Mucosa of rectum (tissue), 2 donors: Measurements from ENCODE around the gene ADORA1.

Experiments used
- H3K27ac ChIP-seq, 2 donors: one replicate each; pipeline ENCODE4 v1.7.0; 2013; ENCODE audit warnings: inconsistent platforms in 2 of 2, low read depth in 2 of 2, low read length in 2 of 2
- H3K27me3 ChIP-seq, 2 donors: one replicate each; pipeline ENCODE4 v1.7.0; 2013; ENCODE audit warnings: low read length in 2 of 2; ENCODE audit not compliant: control insufficient read depth in 2 of 2, insufficient read depth in 2 of 2
- H3K36me3 ChIP-seq, 2 donors: one replicate each; pipeline ENCODE4 v1.7.0; 2013; ENCODE audit warnings: low read length in 2 of 2; ENCODE audit not compliant: control insufficient read depth in 2 of 2, insufficient read depth in 2 of 2
- H3K4me1 ChIP-seq, 2 donors: one replicate each; pipeline ENCODE4 v1.7.0; 2013; ENCODE audit warnings: low read length in 2 of 2, mild to moderate bottlenecking in 1 of 2; ENCODE audit not compliant: control insufficient read depth in 2 of 2, insufficient read depth in 2 of 2
- H3K4me3 ChIP-seq, 2 donors: one replicate each; pipeline ENCODE4 v1.7.0; 2013; ENCODE audit warnings: low read length in 2 of 2
- H3K9ac ChIP-seq, 2 donors: one replicate each; pipeline ENCODE4 v1.7.0; 2013; ENCODE audit warnings: low read length in 2 of 2, low read depth in 1 of 2, mild to moderate bottlenecking in 1 of 2
- H3K9me3 ChIP-seq, 2 donors: one replicate each; pipeline ENCODE4 v1.7.0; 2013; ENCODE audit warnings: low read length in 2 of 2; ENCODE audit not compliant: control insufficient read depth in 2 of 2
- donor health status: healthy.
- donor health status: Normal muscosa, but diverticular disease.

Gene ADORA1

DNA sequence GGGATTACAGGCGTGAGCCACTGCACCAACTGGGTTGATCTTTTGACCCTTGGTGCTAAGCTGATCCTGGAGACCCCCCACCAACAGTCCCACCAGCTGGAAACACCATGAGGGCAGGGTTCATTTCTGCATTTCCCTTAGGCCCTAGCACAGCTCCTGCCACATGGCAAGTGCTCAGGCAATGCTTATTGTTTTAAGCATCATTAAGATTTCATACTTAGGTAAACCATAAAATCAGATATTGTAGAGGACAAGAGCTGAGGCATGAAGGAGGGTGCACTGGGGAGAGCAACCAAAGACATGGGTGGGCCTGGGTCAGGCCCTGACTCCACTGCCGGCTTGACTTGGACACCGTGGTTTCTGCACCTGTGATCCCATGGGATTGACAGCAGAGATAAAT, 84.3 kb downstream of the ADORA1 start:
- Histone ChIP-seq H3K27ac (no peak overlapping the region), H3K36me3 (no peaks in the 10 kb centered on the region), H3K9me3 (no peaks in the 10 kb centered on the region), H3K4me3 (no peak overlapping the region), H3K9ac (no peak overlapping the region), H3K27me3 (peaks cover 0 to 10% of the 10 kb centered on the region in 2 donors), H3K4me1 (no peaks in the 10 kb centered on the region)

DNA sequence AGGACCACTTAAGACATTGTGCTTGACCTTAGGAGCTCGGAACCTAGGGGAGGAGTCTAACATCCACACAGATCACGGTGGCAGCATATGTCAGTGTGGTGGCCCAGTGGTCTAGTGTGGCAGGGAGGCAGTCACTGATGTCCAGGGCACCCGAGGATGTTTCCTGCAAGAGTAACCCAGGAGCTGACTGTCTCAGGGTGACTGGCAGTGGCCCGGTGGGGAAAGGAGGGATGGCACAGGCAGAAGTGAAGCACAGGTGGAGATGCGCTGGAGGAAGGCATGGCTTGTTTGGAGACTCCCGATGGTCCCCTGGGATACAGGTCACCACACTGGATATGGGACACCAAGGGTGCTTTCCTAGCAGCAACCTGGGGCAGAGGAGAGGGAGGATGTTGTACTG, 85.6 kb downstream of the ADORA1 start:
- H3K4me1 ChIP-seq, result no peaks in the 10 kb centered on the region

DNA sequence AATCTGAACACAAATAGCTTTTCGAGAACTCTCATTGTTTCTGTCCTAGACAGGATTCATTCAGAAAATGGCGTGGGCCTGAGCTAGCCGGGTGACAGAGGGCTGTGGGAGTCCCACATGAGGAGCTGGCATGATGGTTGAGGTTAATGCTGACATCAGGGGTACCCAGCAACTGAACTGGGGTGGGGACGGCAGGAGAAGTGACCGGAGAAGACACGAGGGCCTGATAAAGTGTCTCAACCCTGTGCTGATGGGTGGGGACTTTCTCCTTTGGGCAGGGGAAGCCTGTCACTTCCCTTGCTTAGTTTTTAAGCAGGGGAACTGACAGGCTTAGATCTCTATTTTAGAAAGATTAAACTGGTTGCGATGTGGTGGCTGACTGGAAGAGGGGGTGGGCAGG, 87.3 kb downstream of the ADORA1 start:
- Histone ChIP-seq H3K36me3 (no peaks in the 10 kb centered on the region), H3K4me1 (no peaks in the 10 kb centered on the region), H3K27me3 (peaks cover 0 to 11% of the 10 kb centered on the region in 2 donors), H3K4me3 (no peak overlapping the region), H3K27ac (no peak overlapping the region), H3K9me3 (no peaks in the 10 kb centered on the region), H3K9ac (no peak overlapping the region)

More for the DNA sequence above, 85.6 kb downstream of the ADORA1 start:
- no peaks in the 10 kb centered on the region for H3K9me3 ChIP-seq
- no peak overlapping the region for H3K27ac ChIP-seq
- peaks cover 0 to 11% of the 10 kb centered on the region in 2 donors for H3K27me3 ChIP-seq
- no peak overlapping the region for H3K4me3 ChIP-seq
- no peak overlapping the region for H3K9ac ChIP-seq
- H3K36me3 ChIP-seq, result no peaks in the 10 kb centered on the region

DNA sequence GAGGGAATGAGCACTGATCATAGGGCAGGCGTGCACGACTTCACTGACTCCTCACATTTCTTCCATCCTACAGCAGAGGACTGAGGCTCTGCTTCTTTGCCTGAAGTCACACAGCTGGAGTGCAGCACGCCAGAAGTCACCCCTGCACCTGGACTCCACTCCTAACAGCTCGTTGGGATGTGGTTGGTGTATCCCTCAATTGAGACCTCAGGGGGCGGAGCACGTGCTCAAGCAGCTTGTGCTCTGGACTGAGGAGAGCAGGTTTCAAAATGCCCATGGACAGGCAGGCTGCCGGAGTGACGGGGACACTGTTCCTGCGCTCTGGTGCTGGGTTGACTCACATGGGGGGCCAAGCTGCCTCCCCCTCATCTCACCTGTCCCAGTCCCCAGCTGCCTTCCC, 88.0 kb downstream of the ADORA1 start:
- H3K9me3 ChIP-seq, result no peaks in the 10 kb centered on the region

DNA sequence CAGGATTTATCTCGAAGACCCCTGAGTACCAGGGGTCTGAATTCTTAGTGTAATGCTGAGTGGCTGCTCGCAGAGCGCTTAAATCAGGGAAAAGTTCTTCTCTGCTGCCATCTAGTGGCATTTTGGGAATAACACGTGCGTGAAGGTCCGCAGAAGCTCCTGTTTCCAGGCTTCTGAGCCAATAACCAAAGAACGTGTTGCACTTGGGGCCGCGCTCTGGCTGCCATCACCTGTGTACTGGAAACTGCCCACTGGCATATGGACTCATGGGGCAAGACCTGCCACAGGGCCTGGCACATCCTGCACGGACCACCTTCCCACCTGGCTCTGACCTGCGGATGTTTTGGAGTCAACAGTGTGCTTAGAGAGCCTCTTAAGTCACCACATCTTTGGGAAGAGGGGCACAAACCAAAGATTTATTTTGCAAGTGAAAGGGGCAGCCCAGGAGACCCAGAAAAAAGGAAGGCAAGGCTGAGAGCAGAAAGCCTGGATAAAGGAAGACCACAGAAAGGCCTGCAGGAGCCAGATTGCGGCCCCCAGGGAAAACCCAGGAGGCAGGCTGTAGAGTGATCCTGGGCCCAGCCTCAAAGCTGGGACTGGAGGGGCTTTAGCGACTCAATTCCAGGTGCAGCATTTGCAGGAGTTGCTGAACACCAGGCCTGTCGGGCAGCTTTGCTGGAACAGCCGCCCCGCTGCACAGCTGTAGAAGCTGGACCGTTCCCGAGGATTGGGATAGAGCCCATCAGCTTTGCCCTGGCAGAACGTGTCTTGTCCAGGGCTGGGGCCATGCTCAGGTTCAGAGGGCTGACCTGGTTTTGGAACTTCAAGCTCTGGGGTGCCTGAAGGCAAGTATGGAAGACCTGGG, 89.0 kb downstream of the ADORA1 start:
- Histone ChIP-seq H3K4me3 (no peak overlapping the region), H3K4me1 (no peaks in the 10 kb centered on the region), H3K9me3 (no peaks in the 10 kb centered on the region), H3K27ac (no peak overlapping the region), H3K9ac (no peak overlapping the region), H3K27me3 (peaks cover 0 to 11% of the 10 kb centered on the region in 2 donors), H3K36me3 (no peaks in the 10 kb centered on the region)

More for the DNA sequence above, 88.0 kb downstream of the ADORA1 start:
- no peak overlapping the region for H3K27ac ChIP-seq
- H3K27me3 ChIP-seq, result peaks cover 0 to 11% of the 10 kb centered on the region in 2 donors
- H3K9ac ChIP-seq, result no peak overlapping the region
- H3K4me3 ChIP-seq, result no peak overlapping the region
- H3K36me3 ChIP-seq, result no peaks in the 10 kb centered on the region
- H3K4me1 ChIP-seq, result no peaks in the 10 kb centered on the region
